Prostate gland (tissue), 2 donors: ENCODE data around the gene OLFM1.

Experiments used
- POLR2A ChIP-seq: fragments of 450-650 bp; IDR thresholded peaks from one replicate; pipeline ENCODE4 v1.6.1; 2016; ENCODE audit warnings: antibody characterized with exemption, mild to moderate bottlenecking
- POLR2AphosphoS5 ChIP-seq: sonication (generic); formaldehyde crosslinking; IDR thresholded peaks from one replicate; pipeline ENCODE4 v1.6.1; 2017; ENCODE audit warnings: antibody characterized with exemption
- TF ChIP-seq, protein P1 (sequence below), 4 experiments: fragments of 200-600 bp in 2 of 4; fragments of 450-650 bp in 2 of 4; sonication (generic) in 2 of 4; IDR thresholded peaks; 1 replicate in 3 of 4; 2 replicates in 1 of 4; pipeline ENCODE4 v1.5.1; 2016 to 2019; ENCODE audit warnings: antibody characterized with exemption in 4 of 4, mild to moderate bottlenecking in 2 of 4, moderate library complexity in 2 of 4

DNA sequence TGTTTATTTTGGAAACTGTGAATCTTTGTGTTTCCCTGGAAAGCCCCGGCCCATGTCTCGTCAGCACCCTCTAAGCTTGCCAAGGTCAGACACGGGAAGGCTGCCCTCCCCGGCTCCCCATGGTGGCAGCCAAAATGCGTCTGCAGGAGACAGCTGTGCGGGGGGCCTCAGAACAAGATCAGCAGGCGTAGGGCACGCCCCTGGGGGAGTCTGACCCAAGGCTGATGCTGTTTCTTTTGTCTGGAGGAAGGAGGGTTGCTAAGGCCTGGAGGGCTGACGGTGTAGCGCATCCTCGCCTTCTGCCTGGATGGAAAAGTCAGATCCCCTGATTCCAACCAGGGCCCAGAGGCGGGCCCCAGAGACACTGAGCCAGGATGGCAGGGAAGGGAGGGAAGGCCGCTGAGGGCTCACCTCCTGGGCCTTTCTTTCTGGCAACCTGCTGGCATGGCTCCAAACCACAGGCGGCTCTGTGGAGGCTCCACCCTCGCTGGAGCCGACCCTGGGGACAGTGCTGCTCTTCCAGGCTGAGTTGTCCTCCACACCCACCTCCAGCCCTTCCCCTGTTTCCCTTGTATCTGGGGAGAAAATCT, 57.2 kb downstream of the OLFM1 start:
- TF ChIP-seq, protein P1, sequence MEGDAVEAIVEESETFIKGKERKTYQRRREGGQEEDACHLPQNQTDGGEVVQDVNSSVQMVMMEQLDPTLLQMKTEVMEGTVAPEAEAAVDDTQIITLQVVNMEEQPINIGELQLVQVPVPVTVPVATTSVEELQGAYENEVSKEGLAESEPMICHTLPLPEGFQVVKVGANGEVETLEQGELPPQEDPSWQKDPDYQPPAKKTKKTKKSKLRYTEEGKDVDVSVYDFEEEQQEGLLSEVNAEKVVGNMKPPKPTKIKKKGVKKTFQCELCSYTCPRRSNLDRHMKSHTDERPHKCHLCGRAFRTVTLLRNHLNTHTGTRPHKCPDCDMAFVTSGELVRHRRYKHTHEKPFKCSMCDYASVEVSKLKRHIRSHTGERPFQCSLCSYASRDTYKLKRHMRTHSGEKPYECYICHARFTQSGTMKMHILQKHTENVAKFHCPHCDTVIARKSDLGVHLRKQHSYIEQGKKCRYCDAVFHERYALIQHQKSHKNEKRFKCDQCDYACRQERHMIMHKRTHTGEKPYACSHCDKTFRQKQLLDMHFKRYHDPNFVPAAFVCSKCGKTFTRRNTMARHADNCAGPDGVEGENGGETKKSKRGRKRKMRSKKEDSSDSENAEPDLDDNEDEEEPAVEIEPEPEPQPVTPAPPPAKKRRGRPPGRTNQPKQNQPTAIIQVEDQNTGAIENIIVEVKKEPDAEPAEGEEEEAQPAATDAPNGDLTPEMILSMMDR (IDR thresholded peaks at IDR 0.05), result no peak
- TF ChIP-seq POLR2A, result no peak
- TF ChIP-seq POLR2AphosphoS5, result no peak
